Thyroid gland (tissue), 4 donors: ENCODE results near the gene CMTM8. TPM values are rescaled to one million over a fixed set of nuclear protein-coding genes. Genes with fewer than 3 reads are reported as not detected.

ENCODE experiments used
- DNase-seq, 2 donors: peaks; one replicate each; pipeline ENCODE4 v3.0.0-alpha.2; 2019
- H3K27ac ChIP-seq, 3 donors: fragments of 200-600 bp; sonication (generic); 1 replicate in 2 of 3; 2 replicates in 1 of 3; pipeline ENCODE4 v1.5.1; 2016 to 2019; ENCODE audit warnings: mild to moderate bottlenecking in 1 of 3, moderate library complexity in 1 of 3
- H3K27me3 ChIP-seq: fragments of 200-600 bp; sonication (generic); one replicate; pipeline ENCODE4 v1.5.1; 2019
- H3K36me3 ChIP-seq, 2 donors: fragments of 200-600 bp; sonication (generic); one replicate each; pipeline ENCODE4 v1.5.1; 2016 to 2019
- H3K4me1 ChIP-seq, 2 donors: fragments of 200-600 bp; sonication (generic); one replicate each; pipeline ENCODE4 v1.5.1; 2017 to 2019
- H3K4me3 ChIP-seq, 3 donors: fragments of 200-600 bp; sonication (generic); replicated peaks in 1 of 3; 1 replicate in 2 of 3; 2 replicates in 1 of 3; pipeline ENCODE4 v1.5.1; 2016; ENCODE audit warnings: mild to moderate bottlenecking in 1 of 3
- H3K9me3 ChIP-seq: fragments of 200-600 bp; sonication (generic); one replicate; pipeline ENCODE4 v1.5.1; 2017
- CTCF ChIP-seq, 6 experiments: fragments of 200-600 bp in 3 of 6; fragments of 450-650 bp in 3 of 6; sonication (generic) in 3 of 6; IDR thresholded peaks; one replicate each; pipeline ENCODE4 v1.5.1; 2016 to 2019; ENCODE audit warnings: antibody characterized with exemption in 6 of 6, mild to moderate bottlenecking in 2 of 6, inconsistent platforms in 1 of 6, moderate library complexity in 1 of 6
- POLR2A ChIP-seq, 2 donors: fragments of 450-650 bp; IDR thresholded peaks; one replicate each; pipeline ENCODE4 v1.6.1; 2017; ENCODE audit warnings: antibody characterized with exemption in 2 of 2, mild to moderate bottlenecking in 2 of 2, moderate library complexity in 1 of 2
- WGBS, 2 donors: methylation state at CpG; one replicate each; pipeline ENCODE4 v1.1.5; 2017; 5-methylcytosine and 5-hydroxymethylcytosine counted together
- intact Hi-C: fragments of 100-400 bp; cut with DNase I; formaldehyde crosslinking; loops from one replicate; pipeline ENCODE4 v1.15.1; 2023
- total RNA-seq, 4 donors: library from RNA; depleted of rRNA; stranded (reverse); fragments of >200 nt; gene quantifications; one replicate each; pipeline ENCODE4 v1.2.3, GENCODE V29; 2016

Gene CMTM8
- total RNA-seq, 4 donors from 2014 or later = 6.6 to 17.3 (median 11.0) TPM

GRCh38 chr3:32202496-32202895 is 36.0 kb upstream of the CMTM8 start:
- Histone ChIP-seq H3K36me3 (no peaks in the 10 kb centered on the region), H3K9me3 (no peaks in the 10 kb centered on the region), H3K27me3 (no peaks in the 10 kb centered on the region), H3K4me3 (no peak overlapping the region), H3K27ac (no peak overlapping the region), H3K4me1 (peaks cover 0 to 5% of the 10 kb centered on the region in 2 donors)
- TF ChIP-seq CTCF (IDR thresholded peaks at IDR 0.05) (no peak), POLR2A (IDR thresholded peaks at IDR 0.05) (no peak)
- intact Hi-C loops = no loop called here
- DNase-seq = no peak
- 91 to 100% methylated on average over 1 of the region's 1 CpG for WGBS, 2 donors

- H3K36me3 ChIP-seq = no peaks in the 10 kb centered on the region
- H3K4me3 ChIP-seq = no peak overlapping the region
- TF ChIP-seq CTCF (IDR thresholded peaks at IDR 0.05) = no peak
- no peak for TF ChIP-seq POLR2A (IDR thresholded peaks at IDR 0.05)
- H3K27me3 ChIP-seq = no peaks in the 10 kb centered on the region
- no peaks in the 10 kb centered on the region for H3K9me3 ChIP-seq
- peaks cover 0 to 5% of the 10 kb centered on the region in 2 donors for H3K4me1 ChIP-seq
- no peak for DNase-seq
- intact Hi-C loops = no loop called here
- no peak overlapping the region for H3K27ac ChIP-seq
Measured at GRCh38 chr3:32203854-32204253, 34.6 kb upstream of the CMTM8 start.

GRCh38 chr3:32208447-32208846 is 30.0 kb upstream of the CMTM8 start:
- no peak for DNase-seq
- Histone ChIP-seq H3K27me3 (no peaks in the 10 kb centered on the region), H3K4me3 (no peak overlapping the region), H3K36me3 (no peaks in the 10 kb centered on the region), H3K9me3 (no peaks in the 10 kb centered on the region), H3K27ac (no peak overlapping the region), H3K4me1 (no peaks in the 10 kb centered on the region)
- intact Hi-C loops = no loop called here
- WGBS, 2 donors = 93% methylated on average over 4 of the region's 4 CpGs
- TF ChIP-seq CTCF (IDR thresholded peaks at IDR 0.05) (no peak), POLR2A (IDR thresholded peaks at IDR 0.05) (no peak)

- H3K36me3 ChIP-seq = no peaks in the 10 kb centered on the region
- no peak overlapping the region for H3K4me3 ChIP-seq
- no peak for DNase-seq
- WGBS, 2 donors = 90 to 91% methylated on average over 2 of the region's 2 CpGs
- TF ChIP-seq CTCF (IDR thresholded peaks at IDR 0.05) (no peak), POLR2A (IDR thresholded peaks at IDR 0.05) (no peak)
- intact Hi-C loops = no loop called here
- no peak overlapping the region for H3K27ac ChIP-seq
- no peaks in the 10 kb centered on the region for H3K27me3 ChIP-seq
- H3K4me1 ChIP-seq = no peaks in the 10 kb centered on the region
- H3K9me3 ChIP-seq = no peaks in the 10 kb centered on the region
Measured at GRCh38 chr3:32215185-32215584, 23.3 kb upstream of the CMTM8 start.

GRCh38 chr3:32216172-32216783 is 22.2 kb upstream of the CMTM8 start:
- no peaks in the 10 kb centered on the region for H3K4me1 ChIP-seq
- WGBS, 2 donors = 58 to 61% methylated on average over 10 of the region's 10 CpGs
- H3K27me3 ChIP-seq = no peaks in the 10 kb centered on the region
- H3K9me3 ChIP-seq = no peaks in the 10 kb centered on the region
- DNase-seq = no peak
- H3K36me3 ChIP-seq = no peaks in the 10 kb centered on the region
- no peak for TF ChIP-seq POLR2A (IDR thresholded peaks at IDR 0.05)
- no peak for TF ChIP-seq CTCF (IDR thresholded peaks at IDR 0.05)
- no peak overlapping the region for H3K27ac ChIP-seq
- intact Hi-C loops = no loop called here
- no peak overlapping the region for H3K4me3 ChIP-seq
